Muscle of leg (tissue), 11 donors: ENCODE results near the gene FEN1. TPM values are rescaled to one million over a fixed set of nuclear protein-coding genes. Genes with fewer than 3 reads are reported as not detected.
A peak's percentile ranks its signal among the peaks of the same experiment; 100 is the strongest.

Experiments used
- DNase-seq: peaks from one replicate; pipeline ENCODE4 v3.0.0; 2013
- H3K27ac ChIP-seq: one replicate; pipeline ENCODE4 v1.5.1; 2013; ENCODE audit warnings: mild to moderate bottlenecking, low read length, control low read depth
- H3K27me3 ChIP-seq: one replicate; pipeline ENCODE4 v1.6.1; 2013; ENCODE audit warnings: low read length; ENCODE audit not compliant: control insufficient read depth, insufficient read depth
- H3K36me3 ChIP-seq: one replicate; pipeline ENCODE4 v1.6.1; 2013; ENCODE audit warnings: low read length; ENCODE audit not compliant: control insufficient read depth, insufficient read depth
- H3K4me1 ChIP-seq: one replicate; pipeline ENCODE4 v1.6.1; 2013; ENCODE audit warnings: low read length; ENCODE audit not compliant: control insufficient read depth, insufficient read depth
- H3K4me3 ChIP-seq: one replicate; pipeline ENCODE4 v1.5.1; 2013; ENCODE audit warnings: low read length, control low read depth
- H3K9me3 ChIP-seq: replicated peaks from 2 replicates; pipeline ENCODE4 v1.6.1; 2013; ENCODE audit warnings: low read depth, low read length; ENCODE audit not compliant: control insufficient read depth
- WGBS: methylation state at CpG from one replicate; pipeline ENCODE4 v1.1.5; 2013; ENCODE audit warnings: missing lambda C conversion rate; ENCODE audit not compliant: insufficient coverage; 5-methylcytosine and 5-hydroxymethylcytosine counted together
- polyA plus RNA-seq, 8 donors: library from polyadenylated mRNA; unstranded; fragments of 120-200 nt; gene quantifications; one replicate each; pipeline versions ENCODE4 v1.2.1 to v1.2.3, GENCODE V29; 2013; ENCODE audit warnings: inconsistent platforms in 1 of 8, low replicate concordance in 1 of 8; ENCODE audit not compliant: insufficient read length in 8 of 8, insufficient read depth in 1 of 8
- total RNA-seq: library from RNA; stranded (reverse); fragments of 120-200 nt; gene quantifications from one replicate; pipeline ENCODE4 v1.2.4, GENCODE V29; 2013

FEN1 gene
- total and polyA plus RNA-seq, 9 donors, result 14.7 to 21.3 (median 18.5) TPM

DNA sequence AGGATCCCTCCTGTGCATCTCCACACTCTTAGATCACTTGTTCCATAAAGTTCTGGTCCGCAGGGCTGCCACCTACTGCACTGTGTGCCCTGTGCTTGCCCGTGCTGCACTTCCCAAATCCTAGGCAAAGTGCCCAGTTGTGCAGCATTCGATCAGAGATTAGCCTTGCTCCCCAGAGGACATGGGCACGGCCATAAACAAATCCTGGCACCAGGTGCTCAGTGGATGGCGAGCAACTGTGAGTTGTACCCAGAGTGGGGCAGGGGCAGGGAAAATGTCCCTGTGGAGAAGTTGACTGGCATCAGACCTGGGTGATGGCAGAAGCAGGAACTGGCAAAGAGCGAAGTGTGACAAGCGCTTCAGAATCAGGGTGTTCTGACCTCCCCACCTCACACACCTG, 40.0 kb downstream of the FEN1 start:
- Histone ChIP-seq H3K4me3 (no peak overlapping the region), H3K9me3 (no peaks in the 10 kb centered on the region), H3K27ac (no peak overlapping the region), H3K36me3 (peaks cover 9% of the 10 kb centered on the region), H3K4me1 (peaks cover 59% of the 10 kb centered on the region), H3K27me3 (no peaks in the 10 kb centered on the region)
- WGBS, result 73% methylated on average over 7 of the region's 7 CpGs
- no peak for DNase-seq

DNA sequence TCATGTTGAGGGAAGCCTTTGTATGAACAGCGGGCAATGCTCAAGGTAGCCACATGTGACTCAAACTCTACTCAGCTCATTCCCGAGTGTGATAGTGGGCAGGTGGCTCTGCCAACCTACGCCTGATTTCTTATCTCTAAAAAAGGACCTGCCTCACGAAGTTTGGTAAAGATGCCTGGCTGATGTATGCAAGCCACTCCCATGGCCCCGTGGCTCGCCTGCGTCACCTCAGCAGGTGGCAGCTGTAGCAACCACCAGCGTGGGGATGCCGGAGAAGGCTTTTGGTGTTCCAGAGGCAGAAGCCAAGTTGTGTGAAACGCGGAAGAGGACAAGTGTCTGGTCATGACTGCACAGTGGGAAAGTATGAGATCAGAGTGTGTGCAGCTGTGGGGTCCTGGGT, 40.8 kb downstream of the FEN1 start:
- H3K27me3 ChIP-seq, result no peaks in the 10 kb centered on the region
- no peak for DNase-seq
- peaks cover 59% of the 10 kb centered on the region for H3K4me1 ChIP-seq
- no peaks in the 10 kb centered on the region for H3K9me3 ChIP-seq
- no peak overlapping the region for H3K4me3 ChIP-seq
- WGBS, result 54% methylated on average over 10 of the region's 11 CpGs
- H3K27ac ChIP-seq, result peak overlapping the region; percentile 31
- peaks cover 16% of the 10 kb centered on the region for H3K36me3 ChIP-seq

DNA sequence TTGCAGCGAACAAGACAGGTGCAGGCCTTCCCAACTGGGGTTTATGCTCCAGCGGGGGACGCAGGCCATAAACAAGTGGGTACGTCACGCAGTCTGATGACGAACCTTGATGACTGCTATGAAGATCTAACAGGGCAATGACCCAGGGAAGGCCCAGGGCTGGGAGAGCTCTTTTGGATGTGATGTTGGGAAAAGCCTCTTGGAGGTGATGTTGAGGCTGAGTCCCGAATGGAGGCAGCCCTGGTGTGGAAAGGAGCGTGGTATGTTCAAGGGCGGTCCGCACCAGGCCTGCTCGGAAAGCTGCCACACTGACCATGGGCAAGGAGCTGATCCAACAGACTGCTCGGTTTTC, 41.2 kb downstream of the FEN1 start:
- peaks cover 21% of the 10 kb centered on the region for H3K36me3 ChIP-seq
- H3K27me3 ChIP-seq, result no peaks in the 10 kb centered on the region
- no peaks in the 10 kb centered on the region for H3K9me3 ChIP-seq
- H3K27ac ChIP-seq, result peak overlapping the region; percentile 79
- peaks cover 54% of the 10 kb centered on the region for H3K4me1 ChIP-seq
- no peak overlapping the region for H3K4me3 ChIP-seq
- WGBS, result 66% methylated on average over 12 of the region's 12 CpGs
- peak; percentile 45 for DNase-seq

DNA sequence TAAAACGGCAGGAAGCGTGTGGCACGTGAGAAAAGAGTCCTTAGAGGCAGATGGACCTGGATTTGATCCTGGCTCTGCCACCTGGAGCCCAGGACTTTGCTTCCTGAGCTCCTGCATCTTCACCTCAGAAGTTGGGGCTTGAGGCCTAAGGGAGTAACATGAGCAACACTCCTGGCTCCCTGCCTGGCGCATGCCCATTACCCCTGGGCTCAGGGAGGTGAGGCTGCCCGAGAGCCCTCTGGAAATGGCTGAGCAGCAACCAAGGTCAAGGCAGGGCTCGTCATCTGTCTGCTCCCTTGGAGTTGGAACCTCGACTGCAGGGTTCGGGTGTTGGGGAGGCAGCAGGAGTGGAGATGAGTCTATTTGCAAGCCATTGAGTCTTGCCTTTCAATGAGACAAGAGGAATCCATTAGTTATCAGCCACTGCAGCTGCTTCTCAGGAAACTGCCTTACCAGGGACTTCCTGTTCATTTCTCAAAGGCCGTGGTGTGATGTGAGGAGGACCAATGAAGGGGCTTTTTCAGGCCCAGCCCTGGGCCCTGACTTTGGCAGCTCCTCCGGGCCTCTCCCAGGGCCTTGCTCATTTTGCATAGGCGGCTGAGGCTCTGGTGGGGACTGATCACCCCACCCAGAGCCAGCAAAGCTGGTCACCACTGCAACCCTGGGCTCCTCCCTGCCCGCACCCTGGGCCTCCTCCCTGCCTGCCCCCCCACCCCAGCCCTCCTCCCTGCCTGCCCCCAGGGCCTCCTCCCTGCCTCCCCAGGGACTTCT, 41.8 kb downstream of the FEN1 start:
- no peak overlapping the region for H3K4me3 ChIP-seq
- no peaks in the 10 kb centered on the region for H3K27me3 ChIP-seq
- DNase-seq, result peak; percentile 91
- peak overlapping the region; percentile 79 for H3K27ac ChIP-seq
- peaks cover 23% of the 10 kb centered on the region for H3K36me3 ChIP-seq
- H3K4me1 ChIP-seq, result peaks cover 49% of the 10 kb centered on the region
- WGBS, result 41% methylated on average over 9 of the region's 12 CpGs
- H3K9me3 ChIP-seq, result no peaks in the 10 kb centered on the region

DNA sequence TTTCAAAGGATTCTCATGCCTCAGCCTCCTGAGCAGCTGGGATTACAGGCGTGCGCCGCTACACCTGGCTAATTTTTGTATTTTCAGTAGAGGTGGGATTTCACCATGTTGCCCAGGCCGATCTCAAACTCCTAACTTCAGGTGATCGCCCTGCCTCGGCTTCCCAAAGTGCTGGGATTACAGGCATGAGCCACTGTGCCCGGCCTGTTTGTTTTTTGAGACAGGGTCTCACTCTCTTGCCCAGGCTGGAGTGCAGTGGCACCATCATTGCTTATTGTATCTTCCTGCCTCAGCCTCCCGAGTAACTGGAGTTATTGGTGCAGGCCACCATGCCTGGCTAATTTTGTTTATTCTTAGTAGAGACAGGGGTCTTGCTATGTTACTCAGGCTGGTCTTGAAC, 43.5 kb downstream of the FEN1 start:
- Histone ChIP-seq H3K36me3 (peaks cover 41% of the 10 kb centered on the region), H3K27me3 (no peaks in the 10 kb centered on the region), H3K4me3 (no peak overlapping the region), H3K9me3 (no peaks in the 10 kb centered on the region), H3K4me1 (peaks cover 39% of the 10 kb centered on the region), H3K27ac (no peak overlapping the region)
- WGBS, result 98% methylated on average over 5 of the region's 8 CpGs
- DNase-seq, result no peak

DNA sequence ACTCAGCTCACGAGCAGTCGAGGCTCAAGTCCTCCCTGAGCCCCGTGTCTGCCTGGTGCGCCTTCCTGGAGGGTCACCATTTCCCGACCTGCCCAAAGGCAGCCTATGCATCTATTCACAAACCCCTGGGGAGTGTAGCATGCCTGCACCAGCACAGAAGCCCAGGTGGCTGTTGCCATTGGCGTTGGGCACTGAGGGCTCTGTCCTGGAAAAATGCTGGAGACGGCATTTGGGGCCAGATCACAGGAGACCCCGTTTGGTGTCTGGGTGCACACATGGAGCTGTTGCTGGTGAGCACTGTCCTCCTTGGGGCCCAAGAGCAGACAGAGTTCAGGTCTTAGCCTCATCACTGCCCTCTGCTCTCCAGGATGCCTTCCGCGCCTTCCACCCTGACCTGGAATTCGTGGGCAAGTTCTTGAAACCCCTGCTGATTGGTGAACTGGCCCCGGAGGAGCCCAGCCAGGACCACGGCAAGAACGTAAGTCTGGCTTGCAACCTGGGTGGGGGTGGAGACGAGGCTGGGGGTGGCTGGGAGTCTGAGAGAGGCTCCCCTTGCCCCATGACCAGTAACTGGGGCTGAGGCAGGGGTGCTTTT, 44.8 kb downstream of the FEN1 start:
- Histone ChIP-seq H3K4me1 (peaks cover 28% of the 10 kb centered on the region), H3K27ac (no peak overlapping the region), H3K9me3 (no peaks in the 10 kb centered on the region), H3K27me3 (no peaks in the 10 kb centered on the region), H3K4me3 (no peak overlapping the region), H3K36me3 (peaks cover 50% of the 10 kb centered on the region)
- 86% methylated on average over 14 of the region's 15 CpGs for WGBS
- no peak for DNase-seq

DNA sequence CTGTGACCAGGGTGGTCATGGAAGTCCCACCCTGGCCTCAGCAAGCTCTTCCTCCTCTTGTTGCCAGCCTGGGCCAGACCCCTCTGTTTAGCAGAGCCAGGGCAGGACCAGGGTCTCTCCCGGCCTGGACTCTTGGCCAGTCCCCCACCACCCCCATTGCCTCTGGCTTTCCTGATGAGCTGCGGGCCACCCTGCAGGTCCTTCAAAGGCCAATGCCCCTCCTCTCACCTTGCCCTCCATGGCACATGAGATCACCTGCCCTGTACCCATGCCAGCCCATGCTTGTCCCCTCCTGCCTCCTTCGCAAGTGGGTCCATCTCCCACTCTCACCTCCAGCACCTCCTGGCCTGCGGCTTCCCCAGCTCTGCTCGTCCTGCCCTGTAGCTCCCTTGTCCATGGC, 45.8 kb downstream of the FEN1 start:
- no peak overlapping the region for H3K27ac ChIP-seq
- peaks cover 18% of the 10 kb centered on the region for H3K4me1 ChIP-seq
- DNase-seq, result no peak
- H3K9me3 ChIP-seq, result no peaks in the 10 kb centered on the region
- 92% methylated on average over 5 of the region's 5 CpGs for WGBS
- no peaks in the 10 kb centered on the region for H3K27me3 ChIP-seq
- H3K36me3 ChIP-seq, result peaks cover 59% of the 10 kb centered on the region
- no peak overlapping the region for H3K4me3 ChIP-seq

DNA sequence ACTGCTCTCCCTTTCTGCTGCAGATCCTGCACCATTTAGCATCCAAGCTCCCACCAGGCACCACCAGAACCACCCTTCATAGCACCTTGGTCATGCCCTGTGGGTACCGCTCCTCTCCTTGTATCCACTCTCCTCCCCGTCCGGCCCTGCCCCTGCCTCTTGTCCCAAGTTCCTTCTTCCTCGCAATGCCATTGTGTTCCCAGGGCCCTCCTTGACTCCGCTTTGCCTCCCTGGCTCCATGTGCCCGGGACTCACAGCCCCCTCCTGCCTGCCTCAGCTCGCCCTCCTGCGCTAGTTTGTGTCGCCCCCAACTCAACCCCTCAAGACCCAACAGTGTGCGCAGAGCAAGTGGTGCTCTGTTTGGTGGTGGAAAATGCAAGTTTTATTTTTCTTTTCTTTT, 46.2 kb downstream of the FEN1 start:
- Histone ChIP-seq H3K27ac (no peak overlapping the region), H3K4me1 (peaks cover 14% of the 10 kb centered on the region), H3K4me3 (no peak overlapping the region), H3K36me3 (peaks cover 59% of the 10 kb centered on the region), H3K9me3 (no peaks in the 10 kb centered on the region), H3K27me3 (no peaks in the 10 kb centered on the region)
- DNase-seq, result no peak
- 97% methylated on average over 6 of the region's 10 CpGs for WGBS

DNA sequence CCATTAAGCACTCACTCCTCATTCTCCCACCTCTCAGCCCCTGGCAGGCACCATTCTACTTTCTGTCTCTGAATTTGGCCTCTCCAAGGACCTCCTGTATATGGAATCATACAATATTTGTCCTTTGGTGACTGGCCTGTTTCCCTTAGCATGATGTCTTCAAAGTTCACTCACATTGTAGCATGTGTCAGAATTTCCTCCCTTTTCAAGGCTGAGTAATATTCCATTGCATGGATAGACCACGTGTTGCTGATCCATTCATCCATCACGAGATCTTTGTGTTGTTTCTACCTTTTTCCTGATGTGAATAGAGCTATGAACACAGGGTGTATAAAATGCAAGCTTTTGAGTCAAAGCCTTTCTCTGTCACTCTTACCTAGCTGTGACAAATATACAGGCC, 47.0 kb downstream of the FEN1 start:
- WGBS, result no CpG with 5 or more reads among the region's 2 CpGs
- Histone ChIP-seq H3K36me3 (peaks cover 59% of the 10 kb centered on the region), H3K4me1 (peaks cover 6% of the 10 kb centered on the region), H3K27me3 (no peaks in the 10 kb centered on the region), H3K27ac (no peak overlapping the region), H3K4me3 (no peak overlapping the region), H3K9me3 (no peaks in the 10 kb centered on the region)
- DNase-seq, result no peak

DNA sequence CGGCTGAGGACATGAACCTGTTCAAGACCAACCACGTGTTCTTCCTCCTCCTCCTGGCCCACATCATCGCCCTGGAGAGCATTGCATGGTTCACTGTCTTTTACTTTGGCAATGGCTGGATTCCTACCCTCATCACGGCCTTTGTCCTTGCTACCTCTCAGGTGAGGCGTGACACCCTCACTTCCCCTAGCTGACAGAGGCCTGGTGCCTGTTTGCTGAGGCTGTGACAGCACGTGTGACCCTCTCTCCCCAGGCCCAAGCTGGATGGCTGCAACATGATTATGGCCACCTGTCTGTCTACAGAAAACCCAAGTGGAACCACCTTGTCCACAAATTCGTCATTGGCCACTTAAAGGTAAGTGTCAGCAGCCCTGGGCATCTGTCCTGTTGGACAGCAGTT, 47.7 kb downstream of the FEN1 start:
- no peaks in the 10 kb centered on the region for H3K27me3 ChIP-seq
- H3K9me3 ChIP-seq, result no peaks in the 10 kb centered on the region
- H3K27ac ChIP-seq, result no peak overlapping the region
- WGBS, result 89% methylated on average over 7 of the region's 7 CpGs
- peaks cover 4% of the 10 kb centered on the region for H3K4me1 ChIP-seq
- H3K36me3 ChIP-seq, result peaks cover 64% of the 10 kb centered on the region
- DNase-seq, result no peak
- no peak overlapping the region for H3K4me3 ChIP-seq
